T-cell (primary cell): ENCODE data around the gene TASP1. TPM values are rescaled to one million over a fixed set of nuclear protein-coding genes. Genes with fewer than 3 reads are reported as not detected.

Source experiments
- ATAC-seq, 4 experiments: fragments of 200-7000 bp in 3 of 4; fragments of 150-1000 bp in 1 of 4; cut with Tn5 transposase; replicated peaks in 1 of 4; 1 replicate in 3 of 4; 2 replicates in 1 of 4; pipeline ENCODE4 v1.10.0; 2021; ENCODE audit warnings: moderate library complexity in 3 of 4, mild to moderate bottlenecking in 2 of 4, moderate number of reproducible peaks in 1 of 4
- CTCF ChIA-PET, 2 donors: fragments of 300-600 bp; sonication (Branson Sonifier 250); formaldehyde crosslinking; loops; one replicate each; lab custom pipeline; 2022; ENCODE audit warnings: antibody characterized with exemption in 2 of 2; lab: Charles Lee
- POLR2A ChIA-PET, 2 donors: fragments of 300-600 bp; sonication (Branson Sonifier 250); formaldehyde crosslinking; loops; one replicate each; lab custom pipeline; 2022; ENCODE audit warnings: antibody characterized with exemption in 2 of 2; lab: Charles Lee
- DNase-seq, 35 experiments: peaks; one replicate each; pipeline versions ENCODE4 v3.0.0 to v3.0.0-alpha.2; 2013 to 2023
- H3K27ac ChIP-seq: one replicate; pipeline ENCODE4 v1.5.1; 2013; ENCODE audit warnings: low read length
- H3K27me3 ChIP-seq, 2 experiments: replicated peaks in 1 of 2; 1 replicate in 1 of 2; 2 replicates in 1 of 2; pipeline versions ENCODE4 v1.6.1 to v1.7.0; 2013; ENCODE audit warnings: low read length in 1 of 2, mixed read lengths in 1 of 2; ENCODE audit not compliant: control insufficient read depth in 2 of 2, insufficient read depth in 2 of 2; ENCODE audit errors: extremely low read depth in 1 of 2
- H3K36me3 ChIP-seq, 2 donors: 1 replicate in 1 of 2; 2 replicates in 1 of 2; pipeline versions ENCODE4 v1.6.1 to v1.7.0; 2013; ENCODE audit warnings: low read length in 1 of 2; ENCODE audit not compliant: control insufficient read depth in 2 of 2, insufficient read depth in 1 of 2; ENCODE audit errors: extremely low read depth in 1 of 2
- H3K4me1 ChIP-seq, 2 experiments: 1 replicate in 1 of 2; 2 replicates in 1 of 2; pipeline versions ENCODE4 v1.6.1 to v1.7.0; 2013; ENCODE audit warnings: low read length in 2 of 2, mixed read lengths in 1 of 2; ENCODE audit not compliant: insufficient read depth in 2 of 2, control insufficient read depth in 1 of 2; ENCODE audit errors: extremely low read depth in 1 of 2
- H3K4me3 ChIP-seq, 2 donors: 1 replicate in 1 of 2; 2 replicates in 1 of 2; pipeline versions ENCODE4 v1.5.1 to v1.7.0; 2013; ENCODE audit warnings: mild to moderate bottlenecking in 2 of 2, low read length in 1 of 2, moderate library complexity in 1 of 2; ENCODE audit not compliant: control insufficient read depth in 1 of 2; ENCODE audit errors: extremely low read depth in 1 of 2
- H3K9me3 ChIP-seq: 2 replicates; pipeline ENCODE4 v1.7.0; 2013
- H3K27ac Mint-ChIP-seq, 2 donors: one replicate each; pipeline ENCODE4 v1.8.0; 2020 to 2021; ENCODE audit warnings: mild to moderate bottlenecking in 2 of 2, mixed read lengths in 2 of 2
- H3K27me3 Mint-ChIP-seq, 2 donors: one replicate each; pipeline ENCODE4 v1.8.0; 2021 to 2022; ENCODE audit warnings: mixed read lengths in 2 of 2
- H3K36me3 Mint-ChIP-seq: one replicate; pipeline ENCODE4 v1.8.0; 2021; ENCODE audit warnings: mixed read lengths
- H3K4me1 Mint-ChIP-seq, 3 donors: one replicate each; pipeline ENCODE4 v1.8.0; 2020 to 2022; ENCODE audit warnings: mixed read lengths in 3 of 3, mild to moderate bottlenecking in 1 of 3
- H3K4me3 Mint-ChIP-seq, 3 donors: one replicate each; pipeline ENCODE4 v1.8.0; 2020 to 2022; ENCODE audit warnings: mild to moderate bottlenecking in 3 of 3, mixed read lengths in 3 of 3, moderate library complexity in 3 of 3
- H3K9me3 Mint-ChIP-seq, 3 donors: one replicate each; pipeline ENCODE4 v1.8.0; 2020 to 2022; ENCODE audit warnings: mixed read lengths in 3 of 3
- WGBS: methylation state at CpG from one replicate; pipeline ENCODE4 v1.1.5; 2013; ENCODE audit warnings: missing lambda C conversion rate; ENCODE audit not compliant: insufficient coverage; 5-methylcytosine and 5-hydroxymethylcytosine counted together
- total RNA-seq, 35 experiments: library from RNA in 6 of 35; stranded (reverse) in 6 of 35; fragments of 120-200 nt in 1 of 35; gene quantifications; one replicate each; pipeline versions ENCODE4 v1.2.1 to v1.2.4 and lab custom pipeline; 2013 to 2026

Gene TASP1
- total RNA-seq, 5 donors from 2014 or later (not counting 1 experiment from before 2014, with no cell fraction given) = 11.2 to 19.4 (median 13.8) TPM

DNA sequence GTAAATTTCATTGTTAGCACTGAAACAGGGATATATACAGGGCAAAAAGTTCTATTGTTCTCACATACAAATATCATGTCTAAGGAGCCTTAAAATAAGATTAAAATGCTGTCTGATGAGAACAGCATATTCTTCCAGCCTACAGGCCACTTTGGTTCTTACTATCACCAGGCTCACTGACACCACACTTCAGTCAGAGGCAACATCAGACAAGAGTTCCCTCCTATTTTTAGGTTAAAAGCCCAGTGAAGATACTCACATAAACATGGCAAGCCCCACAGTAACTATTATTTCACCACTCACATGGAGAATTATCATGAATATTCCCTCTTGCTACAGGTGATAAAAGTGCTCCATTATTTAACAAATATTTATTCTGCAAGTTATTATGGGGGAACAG lies 241.9 kb downstream of the TASP1 start:
- ATAC-seq = no peak
- Mint-ChIP-seq H3K27ac (no peak overlapping the region), H3K4me1 (no peaks in the 10 kb centered on the region), H3K36me3 (peaks cover 61% of the 10 kb centered on the region), H3K27me3 (no peaks in the 10 kb centered on the region), H3K4me3 (no peak overlapping the region), H3K9me3 (peaks cover 0 to 8% (median 0%) of the 10 kb centered on the region in 3 donors)
- POLR2A ChIA-PET = no interaction called here
- Histone ChIP-seq H3K4me3 (no peak overlapping the region), H3K9me3 (no peaks in the 10 kb centered on the region), H3K4me1 (no peaks in the 10 kb centered on the region), H3K36me3 (no peaks in the 10 kb centered on the region), H3K27ac (no peak overlapping the region), H3K27me3 (no peaks in the 10 kb centered on the region)
- CTCF ChIA-PET = no interaction called here
- DNase-seq = no peak

DNA sequence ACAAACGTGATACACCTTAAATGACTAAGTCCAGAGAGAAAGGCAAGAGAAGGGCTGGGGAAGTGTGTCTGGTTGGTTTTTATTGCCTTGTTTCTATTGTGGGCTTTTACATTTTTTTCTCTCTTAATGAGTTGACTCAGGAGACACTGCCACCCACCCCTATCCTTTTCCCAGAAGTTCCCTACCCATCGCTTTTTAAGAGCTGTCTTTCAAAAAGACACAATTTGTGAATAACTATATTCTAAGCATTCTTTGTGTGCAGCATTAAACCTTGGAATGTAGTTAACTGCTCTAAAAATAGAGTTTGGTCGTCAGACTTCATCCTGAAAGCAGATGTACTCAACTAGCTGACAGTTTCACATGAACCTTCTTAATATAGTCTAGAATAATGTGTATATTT lies 242.7 kb downstream of the TASP1 start:
- H3K9me3 Mint-ChIP-seq = peaks cover 0 to 11% (median 4%) of the 10 kb centered on the region in 3 donors
- H3K36me3 ChIP-seq = no peaks in the 10 kb centered on the region
- no peaks in the 10 kb centered on the region for H3K27me3 ChIP-seq
- no peaks in the 10 kb centered on the region for H3K27me3 Mint-ChIP-seq
- H3K4me3 Mint-ChIP-seq = no peak overlapping the region
- POLR2A ChIA-PET = interaction anchor here in 1 of 2 donors (0.7 kb wide), 1 partner anchor 672 kb away, joined by 4 read pairs; no protein-coding TSS in a partner anchor
- H3K27ac ChIP-seq = no peak overlapping the region
- H3K4me3 ChIP-seq = no peak overlapping the region
- H3K27ac Mint-ChIP-seq = no peak overlapping the region
- H3K4me1 Mint-ChIP-seq = no peaks in the 10 kb centered on the region
- no peaks in the 10 kb centered on the region for H3K4me1 ChIP-seq
- DNase-seq (no peak), ATAC-seq (no peak)
- H3K36me3 Mint-ChIP-seq = peaks cover 67% of the 10 kb centered on the region
- no peaks in the 10 kb centered on the region for H3K9me3 ChIP-seq
- CTCF ChIA-PET = interaction anchor here in 1 of 2 donors (0.5 kb wide), 1 partner anchor 51 kb away, joined by 3 read pairs; no protein-coding TSS in a partner anchor
- no CpG with 5 or more reads among the region's 3 CpGs for WGBS

DNA sequence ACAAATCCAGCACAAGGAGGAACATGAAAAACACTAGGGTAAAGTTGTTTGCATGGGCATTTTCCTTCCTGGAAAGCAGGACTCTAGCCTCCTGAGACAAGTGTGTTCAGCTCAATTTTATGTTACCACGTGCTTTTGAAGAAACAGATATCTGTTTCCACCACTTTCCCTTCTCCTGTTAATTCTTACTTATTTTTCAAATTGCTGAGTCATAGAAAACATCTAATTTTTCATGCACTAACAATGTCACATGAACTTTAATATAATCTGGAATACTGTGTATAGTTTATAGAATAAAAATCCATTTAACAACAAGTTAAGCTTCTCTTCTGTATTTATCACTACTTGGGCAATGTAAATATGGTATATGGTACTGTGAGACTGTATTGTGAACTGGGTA lies 243.5 kb downstream of the TASP1 start:
- no peak overlapping the region for H3K4me3 ChIP-seq
- no peak for DNase-seq
- Mint-ChIP-seq H3K27ac (no peak overlapping the region), H3K4me1 (no peaks in the 10 kb centered on the region), H3K27me3 (no peaks in the 10 kb centered on the region), H3K36me3 (peaks cover 72% of the 10 kb centered on the region), H3K4me3 (no peak overlapping the region), H3K9me3 (peaks cover 4 to 17% (median 6%) of the 10 kb centered on the region in 3 donors)
- no peak for ATAC-seq
- CTCF ChIA-PET = no interaction called here
- POLR2A ChIA-PET = interaction anchor here in 1 of 2 donors (0.6 kb wide), 1 partner anchor 1267 kb away, joined by 3 read pairs; no protein-coding TSS in a partner anchor
- no peaks in the 10 kb centered on the region for H3K4me1 ChIP-seq
- H3K27me3 ChIP-seq = no peaks in the 10 kb centered on the region
- peaks cover 0 to 1% of the 10 kb centered on the region in 2 donors for H3K36me3 ChIP-seq
- no peaks in the 10 kb centered on the region for H3K9me3 ChIP-seq
- no peak overlapping the region for H3K27ac ChIP-seq
- no CpG with 5 or more reads among the region's 1 CpG for whole genome bisulfite sequencing

DNA sequence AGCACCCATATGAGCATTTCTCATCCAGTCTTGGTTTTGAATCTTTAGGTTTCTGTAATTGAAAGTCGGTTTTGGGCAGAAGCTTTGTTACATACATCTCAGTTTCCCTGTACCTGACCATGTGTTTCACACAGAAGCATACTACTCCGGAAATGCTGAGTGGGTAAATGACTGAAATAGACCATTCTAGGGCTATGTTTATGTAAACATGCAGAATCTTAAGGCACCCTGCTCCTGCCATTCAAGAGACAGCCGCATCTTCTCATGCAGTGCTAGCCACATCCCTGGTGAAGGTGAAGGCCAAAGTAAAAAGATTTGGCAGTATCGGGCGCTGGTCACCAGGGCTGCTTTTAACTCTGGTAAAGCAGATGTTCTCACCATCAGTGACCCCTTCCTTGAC lies 246.3 kb downstream of the TASP1 start:
- Histone ChIP-seq H3K4me3 (no peak overlapping the region), H3K4me1 (no peaks in the 10 kb centered on the region), H3K36me3 (peaks cover 0 to 8% of the 10 kb centered on the region in 2 donors), H3K9me3 (no peaks in the 10 kb centered on the region), H3K27me3 (no peaks in the 10 kb centered on the region), H3K27ac (no peak overlapping the region)
- Mint-ChIP-seq H3K9me3 (peaks cover 7 to 26% (median 14%) of the 10 kb centered on the region in 3 donors), H3K27ac (no peak overlapping the region), H3K36me3 (peaks cover 77% of the 10 kb centered on the region), H3K4me1 (no peaks in the 10 kb centered on the region), H3K27me3 (no peaks in the 10 kb centered on the region), H3K4me3 (no peak overlapping the region)
- no peak for ATAC-seq
- ChIA-PET POLR2A (no interaction called here), CTCF (no interaction called here)
- 100% methylated on average over 2 of the region's 5 CpGs for WGBS
- DNase-seq = no peak

DNA sequence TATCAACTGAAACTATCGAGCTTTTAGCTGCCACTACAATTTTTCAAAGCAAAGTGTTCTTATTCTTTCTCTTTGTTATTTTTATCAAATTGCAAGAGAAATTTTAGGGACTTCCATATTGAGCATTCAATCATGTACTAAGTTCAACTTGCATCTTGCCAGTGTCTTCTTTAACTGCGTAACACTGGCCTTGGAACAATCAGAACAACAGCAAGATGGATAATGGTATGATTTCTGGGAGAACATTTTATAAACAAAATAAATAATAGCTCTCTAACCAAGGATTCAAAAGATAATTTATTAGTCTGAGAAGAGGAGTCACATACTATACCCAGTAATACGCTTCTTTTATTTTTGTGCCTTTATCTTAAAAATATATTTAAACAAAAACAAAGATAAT lies 249.6 kb downstream of the TASP1 start:
- peaks cover 0 to 8% of the 10 kb centered on the region in 2 donors for H3K36me3 ChIP-seq
- DNase-seq (no peak), ATAC-seq (no peak)
- Mint-ChIP-seq H3K9me3 (peaks cover 11 to 44% (median 22%) of the 10 kb centered on the region in 3 donors), H3K4me3 (no peak overlapping the region), H3K27ac (no peak overlapping the region), H3K36me3 (peaks cover 87% of the 10 kb centered on the region), H3K4me1 (no peaks in the 10 kb centered on the region), H3K27me3 (no peaks in the 10 kb centered on the region)
- H3K9me3 ChIP-seq = no peaks in the 10 kb centered on the region
- POLR2A ChIA-PET = no interaction called here
- no CpG with 5 or more reads among the region's 3 CpGs for WGBS
- H3K27ac ChIP-seq = no peak overlapping the region
- no peaks in the 10 kb centered on the region for H3K4me1 ChIP-seq
- CTCF ChIA-PET = no interaction called here
- no peaks in the 10 kb centered on the region for H3K27me3 ChIP-seq
- H3K4me3 ChIP-seq = no peak overlapping the region

DNA sequence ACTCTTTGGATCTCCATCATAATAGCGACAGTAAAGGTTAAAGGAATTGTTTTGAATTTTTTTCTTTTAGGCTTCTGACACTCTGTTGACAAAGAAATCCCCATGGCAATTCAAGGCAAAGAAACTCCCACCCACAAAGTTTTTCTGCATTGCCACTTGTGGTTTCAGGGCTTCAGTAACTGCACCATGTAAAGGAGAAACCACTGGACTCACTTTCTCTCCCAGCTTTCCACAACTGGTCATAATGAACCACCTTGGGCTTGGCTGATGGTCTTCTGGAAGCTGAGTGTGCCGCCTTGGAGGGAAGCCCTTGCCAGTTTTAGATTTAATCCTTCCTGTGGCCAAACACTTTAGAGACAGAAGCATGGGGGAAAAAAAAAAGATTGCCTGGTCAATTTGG lies 254.6 kb downstream of the TASP1 start:
- peaks cover 63% of the 10 kb centered on the region for H3K36me3 Mint-ChIP-seq
- POLR2A ChIA-PET = no interaction called here
- DNase-seq = no peak

DNA sequence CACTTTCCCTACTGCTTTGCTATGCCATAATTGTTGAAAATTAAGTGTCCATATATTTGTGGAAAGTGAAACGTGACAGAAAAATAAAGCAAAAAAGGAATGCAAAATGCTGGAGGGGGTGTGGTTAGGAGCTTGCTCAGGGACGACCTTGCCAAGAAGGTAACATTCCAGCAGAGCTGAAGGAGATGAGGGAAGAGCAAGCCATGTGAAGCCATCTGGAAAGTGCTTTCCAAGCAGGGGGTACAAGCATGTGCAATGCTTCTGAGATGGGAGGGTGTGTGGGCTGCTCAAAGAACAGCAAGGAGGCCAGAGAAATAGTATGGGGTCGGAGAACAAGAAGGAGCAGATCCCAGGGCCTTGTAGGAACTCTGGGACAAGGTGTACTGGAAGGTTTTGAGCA lies 255.9 kb downstream of the TASP1 start:
- WGBS = 81% methylated on average over 2 of the region's 3 CpGs
- Mint-ChIP-seq H3K4me1 (no peaks in the 10 kb centered on the region), H3K9me3 (peaks cover 25 to 51% (median 34%) of the 10 kb centered on the region in 3 donors), H3K27me3 (no peaks in the 10 kb centered on the region), H3K36me3 (peaks cover 49% of the 10 kb centered on the region), H3K4me3 (no peak overlapping the region), H3K27ac (no peak overlapping the region)
- ChIA-PET CTCF (no interaction called here), POLR2A (no interaction called here)
- Histone ChIP-seq H3K27me3 (no peaks in the 10 kb centered on the region), H3K4me1 (no peaks in the 10 kb centered on the region), H3K36me3 (no peaks in the 10 kb centered on the region), H3K9me3 (no peaks in the 10 kb centered on the region), H3K27ac (no peak overlapping the region), H3K4me3 (no peak overlapping the region)
- DNase-seq = no peak
- ATAC-seq = no peak

More for the DNA sequence above, 254.6 kb downstream of the TASP1 start:
- Mint-ChIP-seq H3K27ac (no peak overlapping the region), H3K4me3 (no peak overlapping the region), H3K27me3 (no peaks in the 10 kb centered on the region), H3K4me1 (no peaks in the 10 kb centered on the region), H3K9me3 (peaks cover 21 to 45% (median 27%) of the 10 kb centered on the region in 3 donors)
- Histone ChIP-seq H3K27me3 (no peaks in the 10 kb centered on the region), H3K27ac (no peak overlapping the region), H3K4me3 (no peak overlapping the region), H3K36me3 (peaks cover 0 to 5% of the 10 kb centered on the region in 2 donors), H3K9me3 (no peaks in the 10 kb centered on the region), H3K4me1 (no peaks in the 10 kb centered on the region)
- no peak for ATAC-seq
- WGBS = 83% methylated on average over 1 of the region's 2 CpGs
- CTCF ChIA-PET = no interaction called here
